Measurements from ENCODE around the gene ASRGL1.

ASRGL1 gene

GRCh38 chr11:62419314-62419929, 82.2 kb downstream of the ASRGL1 start:
- no peak for DNase-seq

GRCh38 chr11:62419943-62420342, 82.7 kb downstream of the ASRGL1 start:
- no peak for DNase-seq

GRCh38 chr11:62420882-62421281, 83.6 kb downstream of the ASRGL1 start:
- DNase-seq: no peak

- DNase-seq: no peak
Observed at GRCh38 chr11:62421996-62422395, 84.7 kb downstream of the ASRGL1 start.

GRCh38 chr11:62423012-62423411, 85.8 kb downstream of the ASRGL1 start:
- DNase-seq: no peak

- DNase-seq: no peak
Observed at GRCh38 chr11:62427630-62428233, 90.5 kb downstream of the ASRGL1 start.

- DNase-seq: no peak
Observed at GRCh38 chr11:62428871-62429560, 91.8 kb downstream of the ASRGL1 start.

- DNase-seq: no peak
Observed at GRCh38 chr11:62430425-62430824, 93.2 kb downstream of the ASRGL1 start.

GRCh38 chr11:62431171-62431901, 94.1 kb downstream of the ASRGL1 start:
- DNase-seq: no peak

GRCh38 chr11:62432695-62433094, 95.4 kb downstream of the ASRGL1 start:
- no peak for DNase-seq

- DNase-seq: no peak
Observed at GRCh38 chr11:62433141-62433903, 96.1 kb downstream of the ASRGL1 start.

- DNase-seq: no peak
Observed at GRCh38 chr11:62433904-62434276, 96.6 kb downstream of the ASRGL1 start.

GRCh38 chr11:62435846-62436660, 98.8 kb downstream of the ASRGL1 start:
- no peak for DNase-seq

GRCh38 chr11:62437616-62438015, 100.4 kb downstream of the ASRGL1 start:
- DNase-seq: no peak

GRCh38 chr11:62438641-62439040, 101.4 kb downstream of the ASRGL1 start:
- no peak for DNase-seq

- DNase-seq: no peak
Observed at GRCh38 chr11:62439785-62440602, 102.7 kb downstream of the ASRGL1 start.
